Measurements from ENCODE around the gene SPINT1. TPM values are rescaled to one million over a fixed set of nuclear protein-coding genes. Genes with fewer than 3 reads are reported as not detected.

The SPINT1 gene
- total and polyA plus RNA-seq, 2 of the 13 experiments (the other 11 are each of a cell fraction or from before 2014, with no cell fraction given) = 0.49 to 2.5 TPM

GRCh38 chr15:40807028-40807887 is 36.6 kb upstream of the SPINT1 start, which contains the start of the genes DNAJC17 and ZFYVE19 (continued):
- TF ChIP-seq SRSF1 (optimal IDR thresholded peaks at IDR 0.05; ENCODE audit: low read depth, low read length) (peak; percentile 44), ARID2 (CRISPR knock-in tag; IDR thresholded peaks at IDR 0.05; ENCODE audit: borderline replicate concordance) (0 out of 2 replicates have a peak, but pooled peaks have one; percentile 75), FOXK2 (IDR thresholded peaks at IDR 0.05) (no peak), PHF21A (CRISPR knock-in tag; IDR thresholded peaks at IDR 0.05) (peak; percentile 82), SP4 (CRISPR knock-in tag; IDR thresholded peaks at IDR 0.05) (peak; percentile 74), PCBP1 (IDR thresholded peaks at IDR 0.05; ENCODE audit: borderline replicate concordance, low read depth, low read length) (peak; percentile 95), ZNF224 (CRISPR knock-in tag; IDR thresholded peaks at IDR 0.05) (0 out of 2 replicates have a peak, but pooled peaks have one; percentile 55), PHB2 (IDR thresholded peaks at IDR 0.05; ENCODE audit: partially characterized antibody) (no peak), YY1 (IDR thresholded peaks at IDR 0.05; ENCODE audit: insufficient read depth, insufficient replicate concordance, low read depth, low read length) (peak; percentile 83), RELA (CRISPR knock-in tag; IDR thresholded peaks at IDR 0.05) (no peak; the same call in 1 of the 2 replicates), MAFK (conservative IDR thresholded peaks at IDR 0.05 in 1 of 2, IDR thresholded peaks at IDR 0.05 in 1 of 2; ENCODE audit: low read length in 2 of 2) (peak in 1 of 2 experiments; percentile 4; a peak in 1 of 4 replicates), SMAD3 (CRISPR knock-in tag; IDR thresholded peaks at IDR 0.05) (peak; percentile 48; the same call in 1 of the 2 replicates), ZNF598 (CRISPR knock-in tag; IDR thresholded peaks at IDR 0.05; ENCODE audit: borderline replicate concordance) (peak; percentile 81; the same call in 1 of the 2 replicates), ZNF354B (CRISPR knock-in tag; IDR thresholded peaks at IDR 0.05) (0 out of 2 replicates have a peak, but pooled peaks have one; percentile 66), ZNF468 (CRISPR knock-in tag; IDR thresholded peaks at IDR 0.05) (0 out of 2 replicates have a peak, but pooled peaks have one; percentile 37), ZNF776 (CRISPR knock-in tag; IDR thresholded peaks at IDR 0.05) (peak; percentile 23; the same call in 1 of the 2 replicates), ZNF256 (CRISPR knock-in tag; conservative IDR thresholded peaks at IDR 0.05) (peak; percentile 47; the same call in 1 of the 2 replicates), TIGD3 (CRISPR knock-in tag; IDR thresholded peaks at IDR 0.05; ENCODE audit: borderline replicate concordance) (no peak)
- TF ChIP-seq, protein P1, sequence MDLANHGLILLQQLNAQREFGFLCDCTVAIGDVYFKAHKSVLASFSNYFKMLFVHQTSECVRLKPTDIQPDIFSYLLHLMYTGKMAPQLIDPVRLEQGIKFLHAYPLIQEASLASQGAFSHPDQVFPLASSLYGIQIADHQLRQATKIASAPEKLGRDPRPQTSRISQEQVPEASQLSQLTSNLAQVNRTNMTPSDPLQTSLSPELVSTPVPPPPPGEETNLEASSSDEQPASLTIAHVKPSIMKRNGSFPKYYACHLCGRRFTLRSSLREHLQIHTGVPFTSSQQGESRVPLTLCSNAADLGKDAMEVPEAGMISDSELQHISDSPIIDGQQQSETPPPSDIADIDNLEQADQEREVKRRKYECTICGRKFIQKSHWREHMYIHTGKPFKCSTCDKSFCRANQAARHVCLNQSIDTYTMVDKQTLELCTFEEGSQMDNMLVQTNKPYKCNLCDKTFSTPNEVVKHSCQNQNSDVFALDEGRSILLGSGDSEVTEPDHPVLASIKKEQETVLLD (CRISPR knock-in tag; IDR thresholded peaks at IDR 0.05; ENCODE audit: low read depth) = no peak
- TF ChIP-seq, protein P2, sequence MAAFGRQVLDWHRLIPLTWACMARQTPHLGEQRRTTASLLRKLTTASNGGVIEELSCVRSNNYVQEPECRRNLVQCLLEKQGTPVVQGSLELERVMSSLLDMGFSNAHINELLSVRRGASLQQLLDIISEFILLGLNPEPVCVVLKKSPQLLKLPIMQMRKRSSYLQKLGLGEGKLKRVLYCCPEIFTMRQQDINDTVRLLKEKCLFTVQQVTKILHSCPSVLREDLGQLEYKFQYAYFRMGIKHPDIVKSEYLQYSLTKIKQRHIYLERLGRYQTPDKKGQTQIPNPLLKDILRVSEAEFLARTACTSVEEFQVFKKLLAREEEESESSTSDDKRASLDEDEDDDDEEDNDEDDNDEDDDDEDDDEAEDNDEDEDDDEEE (CRISPR knock-in tag; IDR thresholded peaks at IDR 0.05) = peak; percentile 77; the same call in 1 of the 2 replicates
- TF ChIP-seq, protein P3, sequence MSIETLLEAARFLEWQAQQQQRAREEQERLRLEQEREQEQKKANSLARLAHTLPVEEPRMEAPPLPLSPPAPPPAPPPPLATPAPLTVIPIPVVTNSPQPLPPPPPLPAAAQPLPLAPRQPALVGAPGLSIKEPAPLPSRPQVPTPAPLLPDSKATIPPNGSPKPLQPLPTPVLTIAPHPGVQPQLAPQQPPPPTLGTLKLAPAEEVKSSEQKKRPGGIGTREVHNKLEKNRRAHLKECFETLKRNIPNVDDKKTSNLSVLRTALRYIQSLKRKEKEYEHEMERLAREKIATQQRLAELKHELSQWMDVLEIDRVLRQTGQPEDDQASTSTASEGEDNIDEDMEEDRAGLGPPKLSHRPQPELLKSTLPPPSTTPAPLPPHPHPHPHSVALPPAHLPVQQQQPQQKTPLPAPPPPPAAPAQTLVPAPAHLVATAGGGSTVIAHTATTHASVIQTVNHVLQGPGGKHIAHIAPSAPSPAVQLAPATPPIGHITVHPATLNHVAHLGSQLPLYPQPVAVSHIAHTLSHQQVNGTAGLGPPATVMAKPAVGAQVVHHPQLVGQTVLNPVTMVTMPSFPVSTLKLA (IDR thresholded peaks at IDR 0.05) = 0 out of 2 replicates have a peak, but pooled peaks have one; percentile 2
